Mesenchymal stem cell (in vitro differentiated cells and primary cell): ENCODE measurements around the gene SLC4A1.
A peak's percentile ranks its signal among the peaks of the same experiment; 100 is the strongest.

Source experiments
- DNase-seq: peaks from one replicate; pipeline ENCODE4 v3.0.0-alpha.2; 2013
- H2AFZ ChIP-seq: one replicate; pipeline ENCODE4 v1.6.1; 2013; ENCODE audit warnings: low read depth, mild to moderate bottlenecking, control low read depth, inconsistent platforms, low read length, moderate library complexity
- H2AK5ac ChIP-seq: 2 replicates; pipeline ENCODE4 v1.6.1; 2013; ENCODE audit warnings: low read length, moderate library complexity, mild to moderate bottlenecking, inconsistent platforms; ENCODE audit not compliant: severe bottlenecking
- H2BK120ac ChIP-seq: one replicate; pipeline ENCODE4 v1.6.1; 2013; ENCODE audit warnings: low read depth, mild to moderate bottlenecking, inconsistent platforms, low read length, moderate library complexity
- H2BK12ac ChIP-seq, 2 experiments: one replicate each; pipeline ENCODE4 v1.6.1; 2013; ENCODE audit warnings: inconsistent platforms in 2 of 2, low read length in 2 of 2, mild to moderate bottlenecking in 2 of 2, moderate library complexity in 2 of 2, control low read depth in 1 of 2
- H2BK15ac ChIP-seq: one replicate; pipeline ENCODE4 v1.6.1; 2013; ENCODE audit warnings: mild to moderate bottlenecking, low read depth, inconsistent platforms; ENCODE audit not compliant: poor library complexity, severe bottlenecking
- H2BK5ac ChIP-seq: 2 replicates; pipeline ENCODE4 v1.6.1; 2013; ENCODE audit warnings: low read depth, mild to moderate bottlenecking, low read length, control low read depth, inconsistent platforms; ENCODE audit not compliant: poor library complexity, severe bottlenecking
- H3K14ac ChIP-seq, 2 experiments: one replicate each; pipeline ENCODE4 v1.6.1; 2013; ENCODE audit warnings: inconsistent platforms in 2 of 2, low read length in 2 of 2, control low read depth in 1 of 2, mild to moderate bottlenecking in 1 of 2, moderate library complexity in 1 of 2
- H3K18ac ChIP-seq, 2 experiments: one replicate each; pipeline ENCODE4 v1.6.1; 2013; ENCODE audit warnings: inconsistent platforms in 2 of 2, low read length in 2 of 2, control low read depth in 1 of 2, low read depth in 1 of 2, mild to moderate bottlenecking in 1 of 2
- H3K23ac ChIP-seq, 2 experiments: one replicate each; pipeline ENCODE4 v1.6.1; 2013; ENCODE audit warnings: inconsistent platforms in 2 of 2, low read length in 2 of 2, mild to moderate bottlenecking in 2 of 2, moderate library complexity in 2 of 2, control low read depth in 1 of 2
- H3K27ac ChIP-seq: 2 replicates; pipeline ENCODE4 v1.5.1; 2013; ENCODE audit warnings: mild to moderate bottlenecking, moderate library complexity, low read length, control low read depth, inconsistent platforms; ENCODE audit not compliant: poor library complexity, severe bottlenecking
- H3K27me3 ChIP-seq, 2 experiments: 2 replicates each; pipeline versions ENCODE4 v1.6.1 to v1.7.0; 2013; ENCODE audit warnings: low read length in 2 of 2, mild to moderate bottlenecking in 2 of 2, moderate library complexity in 2 of 2, control low read depth in 1 of 2, inconsistent platforms in 1 of 2; ENCODE audit not compliant: control insufficient read depth in 1 of 2, insufficient read depth in 1 of 2
- H3K36me3 ChIP-seq, 2 experiments: 2 replicates each; pipeline versions ENCODE4 v1.6.1 to v1.7.0; 2013; ENCODE audit warnings: low read length in 2 of 2, control low read depth in 1 of 2, inconsistent platforms in 1 of 2, low read depth in 1 of 2, mild to moderate bottlenecking in 1 of 2; ENCODE audit not compliant: insufficient read depth in 2 of 2, control insufficient read depth in 1 of 2
- H3K4ac ChIP-seq, 2 experiments: one replicate each; pipeline ENCODE4 v1.6.1; 2013; ENCODE audit warnings: inconsistent platforms in 2 of 2, low read length in 2 of 2, mild to moderate bottlenecking in 2 of 2, moderate library complexity in 2 of 2, control low read depth in 1 of 2, low read depth in 1 of 2
- H3K4me1 ChIP-seq: 2 replicates; pipeline ENCODE4 v1.6.1; 2013; ENCODE audit warnings: low read depth, low read length, control low read depth; ENCODE audit not compliant: control insufficient read depth, insufficient read depth
- H3K4me2 ChIP-seq: 2 replicates; pipeline ENCODE4 v1.6.1; 2013; ENCODE audit warnings: low read length, mild to moderate bottlenecking, inconsistent platforms; ENCODE audit not compliant: poor library complexity, severe bottlenecking
- H3K4me3 ChIP-seq, 2 experiments: 2 replicates each; pipeline versions ENCODE4 v1.5.1 to v1.7.0; 2013; ENCODE audit warnings: low read length in 2 of 2, mild to moderate bottlenecking in 2 of 2, control low read depth in 1 of 2, low read depth in 1 of 2; ENCODE audit not compliant: insufficient read depth in 1 of 2
- H3K79me1 ChIP-seq: replicated peaks from 2 replicates; pipeline ENCODE4 v1.6.1; 2013; ENCODE audit warnings: mild to moderate bottlenecking, control low read depth, low read length, inconsistent platforms; ENCODE audit not compliant: poor library complexity, severe bottlenecking
- H3K9ac ChIP-seq: 2 replicates; pipeline ENCODE4 v1.7.0; 2013; ENCODE audit warnings: mild to moderate bottlenecking, low read length, moderate library complexity
- H3K9me3 ChIP-seq: 2 replicates; pipeline ENCODE4 v1.7.0; 2013; ENCODE audit warnings: mild to moderate bottlenecking, low read length; ENCODE audit not compliant: control insufficient read depth
- H4K8ac ChIP-seq: one replicate; pipeline ENCODE4 v1.6.1; 2013; ENCODE audit warnings: inconsistent platforms, mild to moderate bottlenecking, low read length, moderate library complexity
- H4K91ac ChIP-seq: one replicate; pipeline ENCODE4 v1.6.1; 2013; ENCODE audit warnings: mild to moderate bottlenecking, low read length, inconsistent platforms
- WGBS: methylation state at CpG from one replicate; pipeline ENCODE4 v1.1.7; 2013; ENCODE audit warnings: mixed read lengths; 5-methylcytosine and 5-hydroxymethylcytosine counted together

SLC4A1 gene

GRCh38 chr17:44311562-44312181 lies 43.7 kb upstream of the SLC4A1 start:
- Histone ChIP-seq H3K4me1 (peaks cover 41% of the 10 kb centered on the region), H3K18ac (no peak overlapping the region), H3K14ac (no peak overlapping the region), H3K9ac (no peak overlapping the region), H3K27ac (no peak overlapping the region), H2BK5ac (no peak overlapping the region), H3K4ac (no peak overlapping the region), H3K27me3 (peaks cover 78 to 85% of the 10 kb centered on the region in 2 experiments), H3K4me3 (no peak overlapping the region), H4K91ac (no peak overlapping the region), H2AK5ac (no peak overlapping the region), H3K23ac (no peak overlapping the region), H2BK12ac (no peak overlapping the region), H2BK120ac (no peak overlapping the region), H3K9me3 (no peaks in the 10 kb centered on the region), H3K36me3 (peaks cover 0 to 6% of the 10 kb centered on the region in 2 experiments), H3K4me2 (no peak overlapping the region), H3K79me1 (no peaks in the 10 kb centered on the region), H2AFZ (no peak overlapping the region), H4K8ac (no peak overlapping the region), H2BK15ac (no peak overlapping the region)
- DNase-seq, result no peak
- WGBS, result 80% methylated on average over 1 of the region's 5 CpGs

- Histone ChIP-seq H4K91ac (no peak overlapping the region), H3K18ac (no peak overlapping the region), H2AFZ (no peak overlapping the region), H2BK5ac (no peak overlapping the region), H3K4me3 (no peak overlapping the region), H3K27ac (no peak overlapping the region), H2BK120ac (no peak overlapping the region), H2BK15ac (no peak overlapping the region), H3K79me1 (no peaks in the 10 kb centered on the region), H3K9me3 (no peaks in the 10 kb centered on the region), H3K27me3 (peaks cover 70 to 79% of the 10 kb centered on the region in 2 experiments), H3K4ac (no peak overlapping the region), H3K9ac (no peak overlapping the region), H3K36me3 (peaks cover 0 to 6% of the 10 kb centered on the region in 2 experiments), H3K4me1 (peaks cover 33% of the 10 kb centered on the region), H3K4me2 (no peak overlapping the region), H3K23ac (no peak overlapping the region), H4K8ac (no peak overlapping the region), H2BK12ac (no peak overlapping the region), H3K14ac (no peak overlapping the region), H2AK5ac (no peak overlapping the region)
- DNase-seq, result no peak
- WGBS, result 69% methylated on average over 10 of the region's 10 CpGs
Observed at GRCh38 chr17:44310609-44311376, 42.9 kb upstream of the SLC4A1 start.

GRCh38 chr17:44310188-44310587 lies 42.3 kb upstream of the SLC4A1 start:
- Histone ChIP-seq H3K9ac (no peak overlapping the region), H3K4me2 (no peak overlapping the region), H3K9me3 (no peaks in the 10 kb centered on the region), H4K91ac (no peak overlapping the region), H3K4me1 (peaks cover 28% of the 10 kb centered on the region), H2BK15ac (no peak overlapping the region), H3K14ac (no peak overlapping the region), H3K23ac (no peak overlapping the region), H3K79me1 (no peaks in the 10 kb centered on the region), H2AFZ (no peak overlapping the region), H2BK12ac (no peak overlapping the region), H3K4me3 (no peak overlapping the region), H3K27me3 (peaks cover 70 to 80% of the 10 kb centered on the region in 2 experiments), H3K36me3 (peaks cover 0 to 6% of the 10 kb centered on the region in 2 experiments), H4K8ac (no peak overlapping the region), H3K18ac (no peak overlapping the region), H2AK5ac (no peak overlapping the region), H3K27ac (no peak overlapping the region), H3K4ac (no peak overlapping the region), H2BK5ac (no peak overlapping the region), H2BK120ac (no peak overlapping the region)
- 85% methylated on average over 2 of the region's 2 CpGs for WGBS
- no peak for DNase-seq

GRCh38 chr17:44309472-44309871 lies 41.5 kb upstream of the SLC4A1 start:
- H3K27me3 ChIP-seq, result peaks cover 64 to 77% of the 10 kb centered on the region in 2 experiments
- H2BK5ac ChIP-seq, result no peak overlapping the region
- H2BK120ac ChIP-seq, result no peak overlapping the region
- no peak overlapping the region for H3K4me2 ChIP-seq
- H3K9ac ChIP-seq, result no peak overlapping the region
- H2BK15ac ChIP-seq, result no peak overlapping the region
- H4K8ac ChIP-seq, result no peak overlapping the region
- 35% methylated on average over 5 of the region's 5 CpGs for WGBS
- no peak overlapping the region for H2AFZ ChIP-seq
- H3K4ac ChIP-seq, result no peak overlapping the region
- H3K14ac ChIP-seq, result no peak overlapping the region
- H3K23ac ChIP-seq, result peak overlapping the region in 1 of 2 experiments; percentile 54
- H2AK5ac ChIP-seq, result no peak overlapping the region
- H4K91ac ChIP-seq, result no peak overlapping the region
- H3K18ac ChIP-seq, result no peak overlapping the region
- H3K4me1 ChIP-seq, result peaks cover 21% of the 10 kb centered on the region
- no peaks in the 10 kb centered on the region for H3K79me1 ChIP-seq
- H3K27ac ChIP-seq, result no peak overlapping the region
- H3K9me3 ChIP-seq, result no peaks in the 10 kb centered on the region
- no peak for DNase-seq
- H3K36me3 ChIP-seq, result peaks cover 0 to 6% of the 10 kb centered on the region in 2 experiments
- H3K4me3 ChIP-seq, result no peak overlapping the region
- H2BK12ac ChIP-seq, result no peak overlapping the region
